Naive thymus-derived CD4-positive, alpha-beta T cell (primary cell): ENCODE results near the gene STIP1. TPM values are rescaled to one million over a fixed set of nuclear protein-coding genes. Genes with fewer than 3 reads are reported as not detected.

Experiments
- ATAC-seq: fragments of 150-1000 bp; cut with Tn5 transposase; 2 replicates; pipeline ENCODE4 v1.10.0; 2021; ENCODE audit warnings: mild to moderate bottlenecking, moderate library complexity
- CTCF ChIA-PET: fragments of 350-600 bp; sonication (Branson Sonifier 250); formaldehyde crosslinking; loops from one replicate; lab custom pipeline; 2021; ENCODE audit warnings: antibody characterized with exemption; lab: Charles Lee
- POLR2A ChIA-PET: fragments of 350-600 bp; sonication (Branson Sonifier 250); formaldehyde crosslinking; loops from one replicate; lab custom pipeline; 2021; ENCODE audit warnings: antibody characterized with exemption, inconsistent platforms; lab: Charles Lee
- DNase-seq, 9 donors: peaks; one replicate each; pipeline versions ENCODE4 v3.0.0 to v3.0.0-alpha.2; 2020 to 2022; ENCODE audit warnings: mixed read lengths in 1 of 9
- H3K27ac ChIP-seq: one replicate; pipeline ENCODE4 v1.7.0; 2013; ENCODE audit warnings: mild to moderate bottlenecking, low read depth, low read length, moderate library complexity
- H3K27me3 ChIP-seq, 2 donors: one replicate each; pipeline ENCODE4 v1.7.0; 2013; ENCODE audit warnings: low read length in 2 of 2, mild to moderate bottlenecking in 2 of 2, moderate library complexity in 2 of 2; ENCODE audit not compliant: control insufficient read depth in 2 of 2, insufficient read depth in 2 of 2
- H3K36me3 ChIP-seq, 3 experiments: 1 replicate in 2 of 3; 2 replicates in 1 of 3; pipeline ENCODE4 v1.7.0; 2013; ENCODE audit warnings: low read length in 3 of 3, mild to moderate bottlenecking in 3 of 3, moderate library complexity in 1 of 3; ENCODE audit not compliant: insufficient read depth in 3 of 3, control insufficient read depth in 2 of 3
- H3K4me1 ChIP-seq, 2 donors: one replicate each; pipeline ENCODE4 v1.7.0; 2013; ENCODE audit warnings: low read length in 2 of 2, mild to moderate bottlenecking in 2 of 2, moderate library complexity in 1 of 2; ENCODE audit not compliant: control insufficient read depth in 2 of 2, insufficient read depth in 2 of 2
- H3K4me3 ChIP-seq: 2 replicates; pipeline ENCODE4 v1.7.0; 2013; ENCODE audit warnings: mild to moderate bottlenecking, low read length
- H3K9me3 ChIP-seq, 3 experiments: 1 replicate in 2 of 3; 2 replicates in 1 of 3; pipeline ENCODE4 v1.7.0; 2013; ENCODE audit warnings: low read length in 3 of 3; ENCODE audit not compliant: control insufficient read depth in 2 of 3
- H3K27ac Mint-ChIP-seq, 9 donors: one replicate each; pipeline ENCODE4 v1.8.0; 2020 to 2022; ENCODE audit warnings: mixed read lengths in 9 of 9, mild to moderate bottlenecking in 8 of 9, moderate library complexity in 5 of 9, inconsistent platforms in 2 of 9
- H3K27me3 Mint-ChIP-seq, 5 donors: one replicate each; pipeline ENCODE4 v1.8.0; 2021 to 2022; ENCODE audit warnings: mixed read lengths in 5 of 5, mild to moderate bottlenecking in 1 of 5
- H3K36me3 Mint-ChIP-seq, 5 donors: one replicate each; pipeline ENCODE4 v1.8.0; 2020 to 2022; ENCODE audit warnings: mixed read lengths in 5 of 5, mild to moderate bottlenecking in 3 of 5, inconsistent platforms in 1 of 5
- H3K4me1 Mint-ChIP-seq, 7 donors: one replicate each; pipeline ENCODE4 v1.8.0; 2020 to 2022; ENCODE audit warnings: mixed read lengths in 7 of 7, mild to moderate bottlenecking in 3 of 7, inconsistent platforms in 1 of 7
- H3K4me3 Mint-ChIP-seq, 10 donors: one replicate each; pipeline ENCODE4 v1.8.0; 2020 to 2022; ENCODE audit warnings: mild to moderate bottlenecking in 10 of 10, mixed read lengths in 10 of 10, moderate library complexity in 6 of 10, inconsistent platforms in 2 of 10
- H3K9me3 Mint-ChIP-seq, 11 donors: one replicate each; pipeline ENCODE4 v1.8.0; 2020 to 2022; ENCODE audit warnings: mixed read lengths in 11 of 11, mild to moderate bottlenecking in 4 of 11, inconsistent platforms in 1 of 11, moderate library complexity in 1 of 11
- intact Hi-C, 2 donors: fragments of 100-400 bp; cut with micrococcal nuclease; formaldehyde crosslinking; loops; one replicate each; pipeline ENCODE4 v1.15.1; 2023
- polyA plus RNA-seq, 2 donors: library from polyadenylated mRNA; unstranded; fragments of 300-500 nt; fragmentation: Illumina TruSeq; gene quantifications; one replicate each; pipeline ENCODE4 v1.2.3, GENCODE V29; 2021
- total RNA-seq, 6 experiments: library from RNA in 5 of 6; stranded (reverse) in 5 of 6; gene quantifications; 1 replicate in 5 of 6; 2 replicates in 1 of 6; pipeline ENCODE4 v1.2.3 and lab custom pipeline; 2021 to 2026

STIP1 gene
- total and polyA plus RNA-seq, 7 experiments from 2014 or later: 45.1 to 243 (median 88.8) TPM

DNA sequence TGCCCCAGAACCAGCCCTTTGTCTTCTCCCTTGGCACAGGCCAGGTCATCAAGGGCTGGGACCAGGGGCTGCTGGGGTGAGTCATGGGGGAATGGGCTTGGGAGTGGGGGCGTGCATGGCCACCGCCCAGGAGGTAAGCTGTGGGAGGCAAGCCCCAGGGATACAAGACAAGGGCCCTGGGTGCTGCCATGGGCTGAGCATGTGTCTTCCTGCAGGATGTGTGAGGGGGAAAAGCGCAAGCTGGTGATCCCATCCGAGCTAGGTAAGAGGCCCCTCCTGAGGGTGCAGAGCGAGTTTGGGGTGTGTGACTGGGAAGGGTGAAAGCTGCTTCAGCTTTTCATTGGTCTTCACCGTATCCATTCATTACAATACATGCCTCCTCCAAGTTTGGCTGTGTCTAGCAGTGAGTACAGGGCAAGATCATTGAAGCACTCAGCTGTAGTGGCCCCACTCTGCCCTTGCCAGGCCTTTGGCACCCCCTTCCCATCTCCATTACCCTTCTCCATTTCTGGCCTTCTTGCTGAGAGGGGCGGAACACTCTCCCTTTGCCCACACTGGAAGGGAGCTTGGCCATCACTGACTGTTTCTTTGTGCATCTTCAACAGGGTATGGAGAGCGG, 57.4 kb downstream of the STIP1 start:
- DNase-seq (no peak), ATAC-seq (no peak)
- H3K4me1 Mint-ChIP-seq: peaks cover 15 to 47% (median 35%) of the 10 kb centered on the region in 7 donors
- ChIA-PET POLR2A (interaction anchor here (0.5 to 12.3 kb wide), 11 partner anchors 7 to 1620 kb away, joined by 3 to 154 read pairs (median 5); partner anchors contain the start of genes ESRRA, FERMT3, NUDT22 and PLCB3), CTCF (interaction anchor here (0.5 to 4.5 kb wide), 11 partner anchors 9 to 653 kb away, joined by 3 to 30 read pairs (median 4); partner anchors contain the start of genes FERMT3, PRDX5, TRMT112 and VEGFB)
- H3K27ac Mint-ChIP-seq: peak overlapping the region in 7 of 9 donors; percentile 7 to 55 (median 50)
- no peaks in the 10 kb centered on the region for H3K27me3 Mint-ChIP-seq
- Histone ChIP-seq H3K4me3 (no peak overlapping the region), H3K4me1 (peaks cover 25 to 35% of the 10 kb centered on the region in 2 donors), H3K36me3 (peaks cover 0 to 17% (median 0%) of the 10 kb centered on the region in 3 experiments), H3K9me3 (no peaks in the 10 kb centered on the region), H3K27me3 (no peaks in the 10 kb centered on the region), H3K27ac (no peak overlapping the region)
- peaks cover 0 to 1% (median 0%) of the 10 kb centered on the region in 5 donors for H3K36me3 Mint-ChIP-seq
- peak overlapping the region; percentile 29 to 95 (median 62) for H3K4me3 Mint-ChIP-seq
- no peaks in the 10 kb centered on the region for H3K9me3 Mint-ChIP-seq
- intact Hi-C loops: loop anchor here in 1 of 2 donors (5.0 kb wide), 1 partner anchor 504 kb away; no protein-coding TSS in a partner anchor

DNA sequence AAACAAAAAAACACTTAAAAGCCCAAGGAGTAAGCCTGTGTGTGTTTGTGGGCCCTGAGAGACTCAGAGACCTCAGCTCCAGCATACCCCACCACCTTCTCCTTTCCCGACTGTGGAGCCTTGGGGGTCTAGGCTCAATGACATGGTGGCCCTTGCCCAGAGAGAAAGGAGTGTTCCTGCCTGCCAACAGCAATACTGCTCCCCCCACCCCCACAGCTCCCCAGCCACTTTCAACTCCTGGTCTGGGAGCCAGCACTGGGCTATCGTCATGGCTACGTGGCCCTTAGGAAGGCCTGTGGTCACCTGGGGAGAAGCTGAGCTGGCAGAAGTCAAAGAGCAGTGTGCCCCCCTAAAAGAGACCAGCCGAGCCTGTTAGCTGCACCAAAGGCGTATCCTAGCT, 58.1 kb downstream of the STIP1 start:
- intact Hi-C loops: loop anchor here in 1 of 2 donors (5.0 kb wide), 1 partner anchor 503 kb away; no protein-coding TSS in a partner anchor
- H3K4me3 Mint-ChIP-seq: peak overlapping the region in 7 of 10 donors; percentile 16 to 95 (median 31)
- peaks cover 0 to 1% (median 0%) of the 10 kb centered on the region in 5 donors for H3K36me3 Mint-ChIP-seq
- POLR2A ChIA-PET: interaction anchor here (0.6 to 12.3 kb wide), 8 partner anchors 8 to 1621 kb away, joined by 3 to 154 read pairs (median 10); partner anchors contain the start of genes ESRRA, FERMT3, NUDT22 and PRDX5
- no peak overlapping the region for H3K27ac ChIP-seq
- peaks cover 25 to 35% of the 10 kb centered on the region in 2 donors for H3K4me1 ChIP-seq
- H3K4me1 Mint-ChIP-seq: peaks cover 15 to 43% (median 35%) of the 10 kb centered on the region in 7 donors
- H3K9me3 ChIP-seq: no peaks in the 10 kb centered on the region
- H3K4me3 ChIP-seq: no peak overlapping the region
- H3K27me3 ChIP-seq: no peaks in the 10 kb centered on the region
- ATAC-seq: no peak
- H3K27me3 Mint-ChIP-seq: no peaks in the 10 kb centered on the region
- CTCF ChIA-PET: interaction anchor here (0.5 to 4.5 kb wide), 6 partner anchors 10 to 653 kb away, joined by 3 to 30 read pairs (median 4); partner anchors contain the start of genes FERMT3 and VEGFB
- H3K36me3 ChIP-seq: peaks cover 0 to 11% (median 0%) of the 10 kb centered on the region in 3 experiments
- H3K27ac Mint-ChIP-seq: peak overlapping the region in 4 of 9 donors; percentile 7 to 45 (median 23)
- DNase-seq: no peak
- no peaks in the 10 kb centered on the region for H3K9me3 Mint-ChIP-seq

DNA sequence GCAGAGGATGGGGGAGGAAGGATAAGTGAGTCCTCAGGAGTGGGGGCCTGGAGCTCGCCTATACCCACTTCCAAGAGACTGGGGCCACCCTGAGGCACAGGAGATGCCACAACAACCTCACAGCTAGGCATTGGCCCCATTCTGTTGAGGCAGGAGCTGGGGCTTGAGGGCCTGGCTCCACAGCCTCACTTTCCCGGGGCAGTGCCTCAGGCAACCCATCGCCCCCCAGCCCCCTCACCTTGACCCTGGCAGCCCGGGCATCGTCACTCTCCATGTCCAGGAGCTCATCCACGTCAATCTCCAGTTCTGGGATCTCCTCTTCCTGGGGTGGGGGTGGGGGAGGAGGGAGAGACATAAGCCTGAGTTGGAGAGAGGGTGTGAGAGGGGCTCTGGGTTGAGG, 59.0 kb downstream of the STIP1 start:
- no peaks in the 10 kb centered on the region for H3K27me3 Mint-ChIP-seq
- H3K36me3 ChIP-seq: peaks cover 0 to 11% (median 0%) of the 10 kb centered on the region in 3 experiments
- ChIA-PET POLR2A (interaction anchor here (0.6 to 12.3 kb wide), 10 partner anchors 9 to 388 kb away, joined by 3 to 154 read pairs (median 7); partner anchors contain the start of genes BAD, CATSPERZ, FERMT3 and PRDX5), CTCF (interaction anchor here (1.3 to 4.5 kb wide), 3 partner anchors 39 to 73 kb away, joined by 3 to 30 read pairs (median 4); partner anchors contain the start of genes FERMT3, PRDX5 and TRMT112)
- H3K4me3 Mint-ChIP-seq: peak overlapping the region in 8 of 10 donors; percentile 23 to 93 (median 86)
- DNase-seq (no peak), ATAC-seq (no peak)
- H3K9me3 Mint-ChIP-seq: no peaks in the 10 kb centered on the region
- peaks cover 24 to 31% of the 10 kb centered on the region in 2 donors for H3K4me1 ChIP-seq
- peaks cover 15 to 46% (median 34%) of the 10 kb centered on the region in 7 donors for H3K4me1 Mint-ChIP-seq
- peaks cover 0 to 1% (median 0%) of the 10 kb centered on the region in 5 donors for H3K36me3 Mint-ChIP-seq
- H3K27ac ChIP-seq: peak overlapping the region; percentile 59
- H3K27me3 ChIP-seq: no peaks in the 10 kb centered on the region
- H3K27ac Mint-ChIP-seq: peak overlapping the region in 6 of 9 donors; percentile 9 to 73 (median 65)
- H3K4me3 ChIP-seq: no peak overlapping the region
- H3K9me3 ChIP-seq: no peaks in the 10 kb centered on the region
- intact Hi-C loops: loop anchor here in 1 of 2 donors (5.0 kb wide), 1 partner anchor 502 kb away; no protein-coding TSS in a partner anchor

DNA sequence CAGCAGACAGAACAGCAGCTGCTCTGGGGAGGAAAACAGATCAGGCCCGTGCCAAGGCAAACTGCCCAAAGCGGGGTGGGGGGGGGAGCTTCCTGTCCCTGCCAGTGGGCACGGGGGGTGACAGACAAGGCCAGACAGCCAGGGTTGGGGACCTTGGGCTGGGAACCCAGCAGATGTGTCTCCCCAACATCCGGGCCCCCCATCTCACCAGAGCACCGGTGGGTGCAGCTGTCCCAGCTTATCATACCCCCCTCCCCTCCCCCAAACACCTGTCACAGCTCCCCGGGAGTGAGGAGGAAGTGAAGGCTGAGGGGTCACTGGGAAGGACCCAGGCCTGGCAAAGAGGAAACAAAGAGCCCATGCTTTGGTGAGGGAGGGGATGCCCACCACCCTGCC, 59.4 kb downstream of the STIP1 start:
- H3K36me3 Mint-ChIP-seq: peaks cover 0 to 1% (median 0%) of the 10 kb centered on the region in 5 donors
- CTCF ChIA-PET: interaction anchor here (1.3 to 4.5 kb wide), 4 partner anchors 40 to 72 kb away, joined by 3 to 30 read pairs (median 4); partner anchors contain the start of genes FERMT3, PRDX5 and TRMT112
- intact Hi-C loops: no loop called here
- Histone ChIP-seq H3K4me1 (peaks cover 19 to 27% of the 10 kb centered on the region in 2 donors), H3K36me3 (peaks cover 0 to 11% (median 0%) of the 10 kb centered on the region in 3 experiments), H3K27ac (peak overlapping the region; percentile 59), H3K27me3 (no peaks in the 10 kb centered on the region), H3K9me3 (no peaks in the 10 kb centered on the region), H3K4me3 (peak overlapping the region; percentile 68)
- ATAC-seq (no peak), DNase-seq (no peak)
- peak overlapping the region; percentile 77 to 93 (median 86) for H3K4me3 Mint-ChIP-seq
- H3K27ac Mint-ChIP-seq: peak overlapping the region in 7 of 9 donors; percentile 65 to 88 (median 72)
- H3K9me3 Mint-ChIP-seq: no peaks in the 10 kb centered on the region
- POLR2A ChIA-PET: interaction anchor here (0.6 to 12.3 kb wide), 12 partner anchors 10 to 388 kb away, joined by 3 to 154 read pairs (median 7); partner anchors contain the start of genes BAD, CATSPERZ, FERMT3 and PRDX5
- no peaks in the 10 kb centered on the region for H3K27me3 Mint-ChIP-seq
- peaks cover 11 to 44% (median 30%) of the 10 kb centered on the region in 7 donors for H3K4me1 Mint-ChIP-seq

DNA sequence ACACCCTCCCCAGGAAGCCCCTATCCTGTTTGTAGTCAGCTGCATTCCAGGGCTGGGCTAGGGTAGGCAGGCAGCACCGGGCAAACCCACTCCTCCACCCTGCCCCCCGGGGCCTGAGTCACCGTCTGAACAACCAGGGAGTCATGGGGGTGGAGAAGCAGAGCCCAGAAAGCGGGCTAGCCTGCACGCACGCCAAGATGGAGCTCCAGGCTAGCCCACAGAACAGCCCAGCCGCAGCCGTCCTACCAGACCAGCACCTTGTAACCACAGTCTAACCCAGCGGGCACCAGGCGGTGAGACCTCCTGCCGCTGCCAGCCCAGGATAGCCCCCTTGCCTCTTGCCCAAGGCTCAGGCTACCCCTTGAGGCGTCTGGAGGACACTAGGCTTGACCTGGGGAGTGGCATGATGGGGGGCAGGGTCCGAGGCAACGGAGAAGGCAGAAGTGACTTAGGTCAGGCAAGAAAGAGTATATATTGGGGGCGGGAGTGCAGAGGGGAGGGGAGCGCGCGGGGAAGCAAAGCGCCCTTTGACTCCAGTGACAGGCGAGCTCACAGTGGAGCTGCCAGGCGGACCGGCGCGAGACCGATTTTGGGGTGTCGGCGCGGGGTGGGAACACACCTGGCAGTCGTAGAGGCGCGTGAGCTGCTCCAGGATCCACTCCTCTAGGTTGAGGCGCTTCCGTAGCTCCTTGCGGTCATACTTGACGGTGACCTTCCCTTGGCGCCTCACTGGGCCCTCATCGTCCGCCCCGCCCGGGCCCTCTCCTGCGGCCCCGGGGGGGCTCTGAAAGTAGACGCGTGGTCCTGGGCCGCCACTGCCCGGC, 60.0 kb downstream of the STIP1 start:
- intact Hi-C loops: loop anchor here in 1 of 2 donors (1.0 kb wide), 3 partner anchors 23 to 59 kb away; partner anchors contain the start of genes ESRRA and GPR137
- H3K36me3 ChIP-seq: peaks cover 0 to 11% (median 0%) of the 10 kb centered on the region in 3 experiments
- ChIA-PET CTCF (interaction anchor here (1.6 to 4.5 kb wide), 3 partner anchors 40 to 58 kb away, joined by 4 to 30 read pairs (median 5); partner anchors contain the start of gene FERMT3), POLR2A (interaction anchor here (0.6 to 12.3 kb wide), 14 partner anchors 7 to 499 kb away, joined by 3 to 154 read pairs (median 6); partner anchors contain the start of genes BAD, CATSPERZ, FERMT3 and PRDX5)
- H3K4me3 ChIP-seq: peak overlapping the region; percentile 68
- peak overlapping the region; percentile 59 for H3K27ac ChIP-seq
- Mint-ChIP-seq H3K27me3 (peaks cover 0 to 3% (median 0%) of the 10 kb centered on the region in 5 donors), H3K4me3 (peak overlapping the region; percentile 77 to 93 (median 86)), H3K27ac (peak overlapping the region in 7 of 9 donors; percentile 65 to 88 (median 72)), H3K4me1 (peaks cover 7 to 43% (median 28%) of the 10 kb centered on the region in 7 donors), H3K9me3 (no peaks in the 10 kb centered on the region), H3K36me3 (peaks cover 0 to 1% (median 0%) of the 10 kb centered on the region in 5 donors)
- H3K27me3 ChIP-seq: no peaks in the 10 kb centered on the region
- H3K9me3 ChIP-seq: no peaks in the 10 kb centered on the region
- ATAC-seq (no peak), DNase-seq (peak in 6 of 9 donors; percentile 24 to 76 (median 30))
- peaks cover 21 to 25% of the 10 kb centered on the region in 2 donors for H3K4me1 ChIP-seq
